ENCODE results near the gene TUBGCP3. TPM values are rescaled to one million over a fixed set of nuclear protein-coding genes. Genes with fewer than 3 reads are reported as not detected.

Gene TUBGCP3
- total RNA-seq, 2 donors from 2014 or later: 27.3 to 67.2 TPM

- DNase-seq (ENCODE audit: low spot score in 2 of 2): no peak
- ATAC-seq: no peak
- Mint-ChIP-seq H3K9me3 (peaks cover 0 to 4% of the 10 kb centered on the region in 2 donors), H3K27ac (no peak overlapping the region), H3K36me3 (peaks cover 12 to 15% of the 10 kb centered on the region in 2 donors)
These were observed 4.7 kb upstream of the TUBGCP3 start for GRCh38 chr13:112592647-112593046.

DNA sequence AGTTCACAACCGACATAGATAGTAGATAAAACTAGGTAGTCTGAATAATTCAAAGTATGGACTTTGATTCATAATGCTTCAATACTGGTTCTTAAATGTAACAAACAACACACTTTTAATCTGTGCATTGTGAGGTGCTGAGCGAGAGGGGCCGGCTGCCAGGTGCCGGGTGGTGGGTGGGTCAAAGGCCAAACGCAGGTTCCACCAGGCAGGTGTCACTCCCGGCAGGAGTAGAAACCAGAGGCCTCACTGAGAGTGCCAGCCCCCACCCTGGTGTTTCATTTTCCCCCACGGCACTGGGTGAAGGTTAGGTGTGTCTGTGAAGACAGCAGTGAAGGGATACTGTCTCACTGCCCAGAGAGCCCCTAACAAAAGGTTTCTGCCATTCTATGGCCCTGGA, 4.2 kb upstream of the TUBGCP3 start:
- ATAC-seq (no peak), DNase-seq (ENCODE audit: low spot score in 2 of 2) (no peak)
- H3K27ac Mint-ChIP-seq: no peak overlapping the region
- H3K9me3 Mint-ChIP-seq: peaks cover 0 to 4% of the 10 kb centered on the region in 2 donors
- peaks cover 15 to 18% of the 10 kb centered on the region in 2 donors for H3K36me3 Mint-ChIP-seq

- H3K27ac Mint-ChIP-seq: peak overlapping the region; percentile 93 to 96
- DNase-seq (ENCODE audit: low spot score in 2 of 2) (no peak), ATAC-seq (peak; percentile 1 to 9)
These were observed 741 bp upstream of the TUBGCP3 start for GRCh38 chr13:112588490-112589297.

GRCh38 chr13:112587212-112587763, 665 bp downstream of the TUBGCP3 start:
- Mint-ChIP-seq H3K27ac (peak overlapping the region; percentile 92 to 96), H3K36me3 (peaks cover 25 to 30% of the 10 kb centered on the region in 2 donors), H3K9me3 (peaks cover 0 to 4% of the 10 kb centered on the region in 2 donors)
- ATAC-seq (peak; percentile 85 to 89), DNase-seq (ENCODE audit: low spot score in 2 of 2) (peak; percentile 74 to 76)

More at GRCh38 chr13:112588490-112589297, 741 bp upstream of the TUBGCP3 start:
- Mint-ChIP-seq H3K36me3 (peaks cover 25% of the 10 kb centered on the region in 2 donors), H3K9me3 (peaks cover 0 to 4% of the 10 kb centered on the region in 2 donors)

- H3K36me3 Mint-ChIP-seq: peaks cover 25 to 38% of the 10 kb centered on the region in 2 donors
- DNase-seq (ENCODE audit: low spot score in 2 of 2): no peak
- H3K27ac Mint-ChIP-seq: peak overlapping the region in 1 of 2 donors; percentile 96
- H3K9me3 Mint-ChIP-seq: peaks cover 0 to 4% of the 10 kb centered on the region in 2 donors
- ATAC-seq: no peak
These were observed 1.5 kb downstream of the TUBGCP3 start for GRCh38 chr13:112586334-112586960.

DNA sequence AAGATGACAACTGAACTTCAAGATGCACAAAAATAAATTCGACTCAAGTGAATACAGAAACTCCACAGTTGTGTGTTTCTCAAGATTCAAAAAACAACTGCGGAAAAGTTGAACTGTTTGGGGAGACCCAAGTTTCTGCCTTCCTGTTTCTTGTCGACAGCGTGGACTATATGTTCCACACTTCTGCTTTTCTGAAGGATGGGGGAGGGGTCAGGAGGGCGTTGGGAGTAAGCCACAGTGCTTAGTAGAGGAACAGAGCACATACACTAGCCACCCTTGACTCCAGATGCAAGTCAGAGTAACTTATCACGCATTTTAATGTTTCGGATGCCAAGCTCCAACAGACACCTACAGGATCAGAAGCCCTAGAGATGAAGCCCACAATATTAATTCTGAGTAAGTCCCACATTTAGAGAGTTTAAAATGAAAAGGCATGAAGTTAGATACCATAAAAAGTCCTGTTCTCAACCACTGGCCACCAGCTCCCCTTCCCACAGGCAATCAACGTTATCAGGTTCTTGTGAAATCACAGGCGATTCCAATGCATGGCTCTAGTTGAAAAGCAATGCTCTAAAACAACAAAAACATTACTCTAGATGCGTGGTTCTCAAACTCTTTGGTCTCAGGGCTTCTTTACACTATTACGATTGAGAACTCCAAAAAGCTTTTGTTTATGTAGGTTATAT, 4.2 kb downstream of the TUBGCP3 start:
- Mint-ChIP-seq H3K27ac (no peak overlapping the region), H3K9me3 (peaks cover 0 to 3% of the 10 kb centered on the region in 2 donors), H3K36me3 (peaks cover 22 to 35% of the 10 kb centered on the region in 2 donors)
- DNase-seq (ENCODE audit: low spot score in 2 of 2) (no peak), ATAC-seq (no peak)

DNA sequence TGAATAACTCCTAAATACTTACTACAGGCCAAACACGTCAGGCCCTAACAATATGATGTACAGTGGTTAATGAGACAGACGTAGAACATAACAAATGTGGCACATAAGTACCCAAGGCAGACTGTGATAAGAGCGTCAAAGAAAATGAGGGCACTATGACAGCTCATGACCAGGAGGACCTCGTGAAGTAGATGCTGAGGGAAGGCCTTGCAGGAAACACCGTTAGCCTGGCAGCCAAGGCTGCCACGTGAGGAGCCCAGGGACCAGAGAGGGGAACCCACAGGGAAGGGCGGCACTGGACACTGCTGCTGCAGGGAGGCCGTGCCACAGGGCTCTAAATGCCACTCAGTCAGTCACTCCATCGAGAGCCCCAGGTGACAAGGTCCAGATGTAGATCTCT, 5.7 kb downstream of the TUBGCP3 start:
- H3K9me3 Mint-ChIP-seq: peaks cover 0 to 6% of the 10 kb centered on the region in 2 donors
- H3K27ac Mint-ChIP-seq: peak overlapping the region in 1 of 2 donors; percentile 68
- DNase-seq (ENCODE audit: low spot score in 2 of 2) (no peak), ATAC-seq (no peak)
- peaks cover 13 to 33% of the 10 kb centered on the region in 2 donors for H3K36me3 Mint-ChIP-seq

DNA sequence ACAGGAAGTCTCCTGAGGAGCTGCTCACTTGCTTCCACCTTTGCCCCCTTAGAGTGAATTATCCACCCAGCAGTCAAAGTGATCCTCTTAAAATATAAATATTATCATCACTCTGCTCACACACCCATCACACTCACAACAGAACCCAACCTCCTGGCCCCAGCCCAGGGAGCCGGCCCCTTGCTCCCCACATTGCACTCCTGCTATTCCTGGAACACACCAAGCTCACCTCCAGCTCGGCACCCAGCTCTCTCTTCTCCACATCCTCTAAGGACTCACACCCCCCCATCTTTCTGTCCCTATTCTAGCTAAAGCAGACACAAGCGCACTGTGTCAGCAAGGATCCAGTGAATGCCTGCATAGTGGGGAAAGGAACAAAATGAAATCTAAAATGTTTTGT, 7.0 kb downstream of the TUBGCP3 start:
- no peak for ATAC-seq
- Mint-ChIP-seq H3K27ac (peak overlapping the region in 1 of 2 donors; percentile 10), H3K9me3 (peaks cover 0 to 6% of the 10 kb centered on the region in 2 donors), H3K36me3 (peaks cover 5 to 34% of the 10 kb centered on the region in 2 donors)
- DNase-seq (ENCODE audit: low spot score in 2 of 2): no peak

- Mint-ChIP-seq H3K9me3 (peaks cover 0 to 6% of the 10 kb centered on the region in 2 donors), H3K27ac (no peak overlapping the region), H3K36me3 (peaks cover 5 to 34% of the 10 kb centered on the region in 2 donors)
- DNase-seq (ENCODE audit: low spot score in 2 of 2) (no peak), ATAC-seq (no peak)
These were observed 7.7 kb downstream of the TUBGCP3 start for GRCh38 chr13:112580211-112580610.

GRCh38 chr13:112579310-112579843, 8.6 kb downstream of the TUBGCP3 start:
- Mint-ChIP-seq H3K36me3 (peaks cover 5 to 34% of the 10 kb centered on the region in 2 donors), H3K27ac (no peak overlapping the region), H3K9me3 (peaks cover 0 to 6% of the 10 kb centered on the region in 2 donors)
- no peak for DNase-seq (ENCODE audit: low spot score in 2 of 2)
- no peak for ATAC-seq

DNA sequence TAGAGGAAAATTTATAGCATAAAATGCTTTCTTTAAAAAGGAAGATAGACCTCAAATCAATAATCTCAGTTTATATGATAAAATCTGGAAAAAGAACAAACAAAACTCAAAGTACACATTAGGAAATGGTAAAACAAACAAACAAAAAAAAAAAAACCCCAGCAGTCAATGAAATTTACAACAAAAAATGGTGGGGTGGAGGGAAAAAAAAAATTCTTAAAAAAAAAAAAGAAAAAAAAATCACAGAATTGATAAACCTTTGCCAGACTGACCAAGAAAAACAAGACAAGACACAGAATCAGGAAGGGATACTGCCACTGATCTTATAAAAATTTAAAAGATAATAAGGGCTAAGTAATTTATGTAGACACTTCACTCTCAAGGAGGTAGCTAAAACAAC, 11.2 kb downstream of the TUBGCP3 start:
- Mint-ChIP-seq H3K36me3 (peaks cover 5 to 25% of the 10 kb centered on the region in 2 donors), H3K9me3 (peaks cover 0 to 6% of the 10 kb centered on the region in 2 donors), H3K27ac (peak overlapping the region in 1 of 2 donors; percentile 47)
- ATAC-seq (no peak), DNase-seq (ENCODE audit: low spot score in 2 of 2) (no peak)

- H3K9me3 Mint-ChIP-seq: peaks cover 0 to 6% of the 10 kb centered on the region in 2 donors
- peaks cover 5 to 22% of the 10 kb centered on the region in 2 donors for H3K36me3 Mint-ChIP-seq
- ATAC-seq (no peak), DNase-seq (ENCODE audit: low spot score in 2 of 2) (no peak)
- H3K27ac Mint-ChIP-seq: no peak overlapping the region
These were observed 11.8 kb downstream of the TUBGCP3 start for GRCh38 chr13:112576191-112576590.

GRCh38 chr13:112575675-112576074, 12.3 kb downstream of the TUBGCP3 start:
- H3K36me3 Mint-ChIP-seq: peaks cover 5 to 22% of the 10 kb centered on the region in 2 donors
- H3K9me3 Mint-ChIP-seq: peaks cover 0 to 6% of the 10 kb centered on the region in 2 donors
- ATAC-seq (no peak), DNase-seq (ENCODE audit: low spot score in 2 of 2) (no peak)
- H3K27ac Mint-ChIP-seq: no peak overlapping the region

GRCh38 chr13:112574834-112575613, 12.9 kb downstream of the TUBGCP3 start:
- ATAC-seq: peak in 1 of 2 donors; percentile 45
- H3K27ac Mint-ChIP-seq: peak overlapping the region; percentile 41 to 77
- no peak for DNase-seq (ENCODE audit: low spot score in 2 of 2)
- peaks cover 0 to 6% of the 10 kb centered on the region in 2 donors for H3K9me3 Mint-ChIP-seq
- H3K36me3 Mint-ChIP-seq: peaks cover 5 to 22% of the 10 kb centered on the region in 2 donors

DNA sequence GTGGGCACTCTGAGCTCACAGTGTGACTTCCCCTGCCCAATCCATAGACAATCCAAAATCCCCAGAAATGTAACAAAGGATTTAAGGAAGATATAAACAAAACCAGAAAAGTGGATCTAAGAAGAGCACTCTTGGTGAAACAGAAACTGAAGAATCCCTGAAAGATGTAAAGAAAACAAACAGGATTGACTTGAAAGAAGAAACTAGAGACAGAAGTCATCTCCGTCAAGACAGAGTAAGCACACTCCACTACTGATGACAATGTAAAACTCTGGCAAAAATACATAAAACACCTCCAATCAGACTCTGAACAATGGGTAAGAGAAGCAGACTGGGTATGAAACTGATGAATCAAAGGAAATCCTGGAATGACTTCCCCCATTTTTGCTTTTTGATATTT, 13.5 kb downstream of the TUBGCP3 start:
- Mint-ChIP-seq H3K36me3 (peaks cover 5 to 22% of the 10 kb centered on the region in 2 donors), H3K9me3 (peaks cover 0 to 6% of the 10 kb centered on the region in 2 donors), H3K27ac (peak overlapping the region; percentile 32 to 77)
- ATAC-seq: peak; percentile 39 to 71
- DNase-seq (ENCODE audit: low spot score in 2 of 2): no peak
